ENCODE results near the gene ASAP2. TPM values are rescaled to one million over a fixed set of nuclear protein-coding genes. Genes with fewer than 3 reads are reported as not detected.

Gene ASAP2
- total RNA-seq, 2 experiments from 2014 or later, result 0.27 TPM; not detected in 1

DNA sequence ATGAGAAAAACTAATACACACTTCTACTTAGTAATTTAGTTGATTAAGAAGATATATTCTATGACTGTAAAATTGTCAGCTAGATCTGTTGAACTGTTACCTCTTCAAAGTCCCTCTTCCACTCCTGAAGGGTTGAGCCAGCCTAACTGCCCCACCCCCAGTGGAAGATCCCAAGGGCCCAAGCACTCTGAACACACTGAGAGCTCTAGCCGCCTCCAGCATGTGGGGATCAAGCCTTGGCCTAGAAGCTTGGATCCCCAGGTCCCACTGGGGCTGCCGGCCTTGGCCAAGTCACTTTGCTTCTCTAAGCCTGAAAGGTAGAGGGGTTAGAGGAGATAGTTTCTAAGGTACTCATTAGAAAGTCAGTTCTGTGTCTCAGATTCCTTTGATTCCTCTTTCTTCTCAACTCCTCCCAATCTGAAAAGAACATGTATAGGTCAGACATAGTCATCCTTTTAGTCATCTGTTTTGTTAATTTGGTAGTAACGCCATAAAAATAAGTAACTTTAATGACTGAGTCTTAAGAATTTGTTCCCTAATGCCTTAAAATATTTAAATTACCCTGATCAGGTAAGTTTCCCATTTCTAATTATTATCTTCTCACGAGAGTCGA is 222.5 kb downstream of the ASAP2 start:
- no peak for DNase-seq (ENCODE audit: low spot score)
- no peak overlapping the region for H3K4me3 ChIP-seq (ENCODE audit: low read depth, low read length, poor library complexity, severe bottlenecking)
- BruUV-seq (replicated peaks), result no TSS peak
- intact Hi-C loops (cut with micrococcal nuclease; ENCODE audit: unreplicated experiment), result no loop called here
- H3K79me2 ChIP-seq (ENCODE audit: insufficient read depth, low read depth, low read length), result peaks cover 30% of the 10 kb centered on the region; the same call in 1 of the 2 replicates
- H3K36me3 ChIP-seq (ENCODE audit: insufficient read depth, low read length), result peaks cover 74% of the 10 kb centered on the region
- ChIA-PET CTCF (ENCODE audit: unreplicated experiment) (no interaction called here), POLR2A (interaction anchor here (0.6 kb wide), 3 partner anchors 121 to 1627 kb away, joined by 4 to 6 read pairs (median 4); no protein-coding TSS in a partner anchor)
- no peak overlapping the region for H3K27ac ChIP-seq (ENCODE audit: low read depth, low read length, poor library complexity, severe bottlenecking)
- no peak overlapping the region for H3K4me2 ChIP-seq (ENCODE audit: low read length)
- no peaks in the 10 kb centered on the region for H3K9me3 ChIP-seq (ENCODE audit: low read length)
- no peaks in the 10 kb centered on the region; the same call in 1 of the 2 replicates for H4K20me1 ChIP-seq (ENCODE audit: insufficient read depth, low read length)
- TF ChIP-seq, protein P1, sequence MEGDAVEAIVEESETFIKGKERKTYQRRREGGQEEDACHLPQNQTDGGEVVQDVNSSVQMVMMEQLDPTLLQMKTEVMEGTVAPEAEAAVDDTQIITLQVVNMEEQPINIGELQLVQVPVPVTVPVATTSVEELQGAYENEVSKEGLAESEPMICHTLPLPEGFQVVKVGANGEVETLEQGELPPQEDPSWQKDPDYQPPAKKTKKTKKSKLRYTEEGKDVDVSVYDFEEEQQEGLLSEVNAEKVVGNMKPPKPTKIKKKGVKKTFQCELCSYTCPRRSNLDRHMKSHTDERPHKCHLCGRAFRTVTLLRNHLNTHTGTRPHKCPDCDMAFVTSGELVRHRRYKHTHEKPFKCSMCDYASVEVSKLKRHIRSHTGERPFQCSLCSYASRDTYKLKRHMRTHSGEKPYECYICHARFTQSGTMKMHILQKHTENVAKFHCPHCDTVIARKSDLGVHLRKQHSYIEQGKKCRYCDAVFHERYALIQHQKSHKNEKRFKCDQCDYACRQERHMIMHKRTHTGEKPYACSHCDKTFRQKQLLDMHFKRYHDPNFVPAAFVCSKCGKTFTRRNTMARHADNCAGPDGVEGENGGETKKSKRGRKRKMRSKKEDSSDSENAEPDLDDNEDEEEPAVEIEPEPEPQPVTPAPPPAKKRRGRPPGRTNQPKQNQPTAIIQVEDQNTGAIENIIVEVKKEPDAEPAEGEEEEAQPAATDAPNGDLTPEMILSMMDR (conservative IDR thresholded peaks at IDR 0.05; ENCODE audit: low read length), result no peak
- no peak for TF ChIP-seq EZH2phosphoT487 (IDR thresholded peaks at IDR 0.05; ENCODE audit: borderline replicate concordance, low read depth, low read length)
- H2AFZ ChIP-seq (ENCODE audit: low read length), result no peak overlapping the region
- peaks cover 17% of the 10 kb centered on the region for H3K4me1 ChIP-seq (ENCODE audit: insufficient read depth, low read length, poor library complexity, severe bottlenecking)
- no peaks in the 10 kb centered on the region for H3K9me2 ChIP-seq (ENCODE audit: insufficient read depth, low read length)

DNA sequence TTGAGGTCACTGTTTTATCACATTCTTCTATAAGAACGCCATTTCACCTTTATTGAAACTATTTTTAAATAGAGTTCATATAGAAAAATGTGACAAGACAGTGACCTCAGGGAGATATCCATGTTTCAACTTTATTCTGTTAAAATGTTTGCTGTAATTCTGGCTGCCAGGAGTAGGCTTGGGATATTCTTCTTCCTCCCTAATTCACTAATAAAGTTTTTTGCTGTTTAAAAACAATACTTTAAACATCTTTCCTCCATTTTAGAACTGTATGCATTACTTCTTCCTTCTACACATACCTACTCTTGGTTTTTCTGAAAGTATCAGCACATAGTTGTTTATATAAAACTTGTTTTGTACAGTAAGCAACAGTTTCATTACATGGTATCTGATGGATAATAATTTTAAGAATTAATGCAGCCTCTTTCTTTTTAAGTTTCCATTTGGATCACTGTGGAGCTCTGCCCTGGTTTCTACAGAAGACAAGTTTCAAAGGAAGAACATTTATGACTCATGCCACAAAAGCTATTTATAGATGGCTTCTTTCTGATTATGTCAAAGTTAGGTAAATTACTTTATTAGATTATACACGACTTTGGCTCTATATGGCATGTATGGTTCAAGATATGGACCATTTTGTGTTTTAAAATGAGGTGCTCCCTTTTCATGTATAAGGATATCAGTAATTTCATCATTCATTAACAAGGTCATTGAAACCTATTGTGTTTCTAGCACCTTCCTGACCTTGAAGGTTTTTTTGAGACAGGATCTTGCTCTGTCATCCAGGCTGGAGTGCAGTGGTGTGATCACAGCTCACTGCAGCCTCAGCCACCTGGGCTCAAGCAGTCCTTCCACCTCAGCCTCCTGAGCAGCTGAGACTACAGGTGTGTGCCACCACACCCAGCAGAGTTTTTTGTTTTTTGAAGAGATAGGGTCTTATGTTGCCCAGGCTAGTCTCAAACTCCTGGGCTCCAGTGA is 224.0 kb downstream of the ASAP2 start:
- no peak overlapping the region for H3K4me2 ChIP-seq (ENCODE audit: low read length)
- H3K9me2 ChIP-seq (ENCODE audit: insufficient read depth, low read length), result no peaks in the 10 kb centered on the region
- no peaks in the 10 kb centered on the region for H3K9me3 ChIP-seq (ENCODE audit: low read length)
- no peak overlapping the region for H3K4me3 ChIP-seq (ENCODE audit: low read depth, low read length, poor library complexity, severe bottlenecking)
- POLR2A ChIA-PET, result interaction anchor here (0.5 to 1.0 kb wide), 6 partner anchors 8 to 131 kb away, joined by 3 to 4 read pairs (median 3); no protein-coding TSS in a partner anchor
- DNase-seq (ENCODE audit: low spot score), result no peak
- H2AFZ ChIP-seq (ENCODE audit: low read length), result no peak overlapping the region
- peaks cover 86% of the 10 kb centered on the region for H3K36me3 ChIP-seq (ENCODE audit: insufficient read depth, low read length)
- CTCF ChIA-PET (ENCODE audit: unreplicated experiment), result no interaction called here
- no TSS peak for BruUV-seq (replicated peaks)
- no peak overlapping the region for H3K27ac ChIP-seq (ENCODE audit: low read depth, low read length, poor library complexity, severe bottlenecking)
- peaks cover 14% of the 10 kb centered on the region; the same call in 1 of the 2 replicates for H3K79me2 ChIP-seq (ENCODE audit: insufficient read depth, low read depth, low read length)
- TF ChIP-seq, protein P1 (conservative IDR thresholded peaks at IDR 0.05; ENCODE audit: low read length), result no peak
- TF ChIP-seq EZH2phosphoT487 (IDR thresholded peaks at IDR 0.05; ENCODE audit: borderline replicate concordance, low read depth, low read length), result no peak
- intact Hi-C loops (cut with micrococcal nuclease; ENCODE audit: unreplicated experiment), result no loop called here
- peaks cover 4% of the 10 kb centered on the region for H3K4me1 ChIP-seq (ENCODE audit: insufficient read depth, low read length, poor library complexity, severe bottlenecking)
- H4K20me1 ChIP-seq (ENCODE audit: insufficient read depth, low read length), result no peaks in the 10 kb centered on the region
